Type B pancreatic cell (in vitro differentiated cells): ENCODE data around the gene SDK2. TPM values are rescaled to one million over a fixed set of nuclear protein-coding genes. Genes with fewer than 3 reads are reported as not detected.

ENCODE experiments used
- DNase-seq: peaks from one replicate; pipeline ENCODE4 v3.0.0; 2021; ENCODE audit warnings: mixed read lengths; ENCODE audit not compliant: unreplicated experiment; ENCODE audit errors: extremely low spot score
- H3K27ac Mint-ChIP-seq: 2 replicates; pipeline ENCODE4 v1.8.0; 2021; ENCODE audit warnings: mild to moderate bottlenecking, mixed read lengths
- H3K27me3 Mint-ChIP-seq: 2 replicates; pipeline ENCODE4 v1.8.0; 2021; ENCODE audit warnings: mixed read lengths
- H3K36me3 Mint-ChIP-seq: 2 replicates; pipeline ENCODE4 v1.8.0; 2021; ENCODE audit warnings: mixed read lengths
- H3K4me1 Mint-ChIP-seq: one replicate; pipeline ENCODE4 v1.8.0; 2021; ENCODE audit warnings: mixed read lengths; ENCODE audit not compliant: unreplicated experiment
- H3K4me3 Mint-ChIP-seq: 2 replicates; pipeline ENCODE4 v1.8.0; 2021; ENCODE audit warnings: mild to moderate bottlenecking, mixed read lengths
- H3K9me3 Mint-ChIP-seq: 2 replicates; pipeline ENCODE4 v1.8.0; 2021; ENCODE audit warnings: mixed read lengths
- total RNA-seq: library from RNA; stranded (reverse); gene quantifications from 2 replicates; pipeline ENCODE4 v1.2.1, GENCODE V29; 2021; ENCODE audit warnings: low replicate concordance
- TF ChIP-seq, protein P1 (sequence below): fragments of 200-600 bp; sonication (generic); conservative IDR thresholded peaks from 2 replicates; pipeline ENCODE4 v1.5.0; 2021; ENCODE audit warnings: antibody characterized with exemption, mild to moderate bottlenecking

Gene SDK2
- total RNA-seq, 1 donor from 2014 or later = 47.3 TPM

GRCh38 chr17:73681946-73682345 is 37.7 kb upstream of the SDK2 start:
- no peaks in the 10 kb centered on the region for H3K4me1 Mint-ChIP-seq
- peaks cover 15% of the 10 kb centered on the region for H3K9me3 Mint-ChIP-seq
- TF ChIP-seq, protein P1, sequence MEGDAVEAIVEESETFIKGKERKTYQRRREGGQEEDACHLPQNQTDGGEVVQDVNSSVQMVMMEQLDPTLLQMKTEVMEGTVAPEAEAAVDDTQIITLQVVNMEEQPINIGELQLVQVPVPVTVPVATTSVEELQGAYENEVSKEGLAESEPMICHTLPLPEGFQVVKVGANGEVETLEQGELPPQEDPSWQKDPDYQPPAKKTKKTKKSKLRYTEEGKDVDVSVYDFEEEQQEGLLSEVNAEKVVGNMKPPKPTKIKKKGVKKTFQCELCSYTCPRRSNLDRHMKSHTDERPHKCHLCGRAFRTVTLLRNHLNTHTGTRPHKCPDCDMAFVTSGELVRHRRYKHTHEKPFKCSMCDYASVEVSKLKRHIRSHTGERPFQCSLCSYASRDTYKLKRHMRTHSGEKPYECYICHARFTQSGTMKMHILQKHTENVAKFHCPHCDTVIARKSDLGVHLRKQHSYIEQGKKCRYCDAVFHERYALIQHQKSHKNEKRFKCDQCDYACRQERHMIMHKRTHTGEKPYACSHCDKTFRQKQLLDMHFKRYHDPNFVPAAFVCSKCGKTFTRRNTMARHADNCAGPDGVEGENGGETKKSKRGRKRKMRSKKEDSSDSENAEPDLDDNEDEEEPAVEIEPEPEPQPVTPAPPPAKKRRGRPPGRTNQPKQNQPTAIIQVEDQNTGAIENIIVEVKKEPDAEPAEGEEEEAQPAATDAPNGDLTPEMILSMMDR = no peak
- no peaks in the 10 kb centered on the region for H3K36me3 Mint-ChIP-seq
- no peak overlapping the region for H3K27ac Mint-ChIP-seq
- DNase-seq = no peak
- peaks cover 33% of the 10 kb centered on the region for H3K27me3 Mint-ChIP-seq
- no peak overlapping the region for H3K4me3 Mint-ChIP-seq

- Mint-ChIP-seq H3K27ac (no peak overlapping the region), H3K27me3 (peaks cover 35% of the 10 kb centered on the region), H3K4me1 (no peaks in the 10 kb centered on the region), H3K4me3 (no peak overlapping the region), H3K36me3 (no peaks in the 10 kb centered on the region), H3K9me3 (peaks cover 10% of the 10 kb centered on the region)
- DNase-seq = no peak
- TF ChIP-seq, protein P1 = no peak
These were observed 35.2 kb upstream of the SDK2 start for GRCh38 chr17:73679476-73679875.

GRCh38 chr17:73678999-73679398 is 34.8 kb upstream of the SDK2 start:
- Mint-ChIP-seq H3K9me3 (peaks cover 10% of the 10 kb centered on the region), H3K27ac (no peak overlapping the region), H3K36me3 (no peaks in the 10 kb centered on the region), H3K27me3 (peaks cover 32% of the 10 kb centered on the region), H3K4me3 (no peak overlapping the region), H3K4me1 (no peaks in the 10 kb centered on the region)
- no peak for DNase-seq
- TF ChIP-seq, protein P1 = no peak

DNA sequence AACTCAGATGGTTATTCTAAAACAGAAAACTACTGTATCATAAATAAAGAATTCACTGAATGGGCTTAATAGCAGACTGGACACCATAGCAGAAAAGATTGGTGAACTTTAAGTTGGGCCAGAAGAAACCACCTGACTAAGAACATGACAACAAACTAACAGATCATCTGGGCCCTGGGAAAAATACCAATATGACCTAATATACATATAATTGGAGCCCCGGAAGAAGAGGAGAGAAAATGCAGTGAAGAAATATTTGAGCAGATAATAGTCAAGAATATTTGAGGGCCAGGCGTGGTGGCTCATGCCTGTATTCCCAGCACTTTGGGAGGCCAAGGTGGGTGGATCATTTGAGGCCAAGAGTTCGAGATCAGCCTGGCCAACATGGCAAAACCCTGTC is 25.5 kb upstream of the SDK2 start:
- TF ChIP-seq, protein P1 = no peak
- Mint-ChIP-seq H3K36me3 (no peaks in the 10 kb centered on the region), H3K4me3 (no peak overlapping the region), H3K27ac (no peak overlapping the region), H3K9me3 (no peaks in the 10 kb centered on the region), H3K4me1 (peaks cover 12% of the 10 kb centered on the region), H3K27me3 (peaks cover 8% of the 10 kb centered on the region)
- no peak for DNase-seq

DNA sequence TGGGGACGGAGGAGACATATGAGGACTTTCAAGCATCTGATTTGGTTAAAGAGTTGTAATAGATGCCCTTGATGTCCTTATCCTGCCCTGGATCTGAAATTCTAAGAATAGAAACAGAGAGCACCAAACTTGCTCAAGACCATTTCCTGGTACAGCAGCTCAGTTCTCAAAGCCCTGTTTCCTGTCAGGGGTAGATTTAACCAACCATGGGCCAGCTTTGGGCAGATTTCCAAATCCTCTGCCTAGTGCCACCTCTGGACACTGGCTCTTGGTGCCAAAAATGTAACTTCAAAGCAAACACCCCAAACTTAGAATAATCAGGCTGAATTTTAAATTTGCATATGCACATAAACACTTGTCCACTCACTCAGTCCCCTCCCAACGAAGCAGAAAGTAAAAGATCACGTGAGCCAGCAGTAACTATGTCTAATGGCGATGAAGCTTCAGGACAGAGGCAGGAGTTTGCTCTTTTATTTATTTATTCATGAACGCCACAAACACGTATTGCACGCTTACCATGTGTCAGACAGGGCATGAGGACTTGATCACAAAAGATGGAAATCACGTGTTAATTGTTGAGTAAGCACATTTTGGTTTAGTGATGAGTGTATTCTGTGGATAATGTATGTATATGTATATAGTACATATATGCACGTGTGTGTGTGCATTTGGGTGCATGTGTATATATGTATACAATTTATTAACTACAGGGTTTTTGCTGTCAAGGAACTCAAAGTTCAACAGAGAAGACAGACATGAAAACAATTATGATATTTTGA is 23.1 kb upstream of the SDK2 start:
- Mint-ChIP-seq H3K27me3 (peaks cover 8% of the 10 kb centered on the region), H3K4me1 (peaks cover 12% of the 10 kb centered on the region), H3K9me3 (no peaks in the 10 kb centered on the region), H3K27ac (no peak overlapping the region), H3K4me3 (no peak overlapping the region), H3K36me3 (no peaks in the 10 kb centered on the region)
- DNase-seq = no peak
- TF ChIP-seq, protein P1 = no peak
